IPS-NIHi7 (cell line): ENCODE measurements around the gene SPEG.

Source experiments
- DNase-seq: peaks from one replicate; pipeline ENCODE4 v3.0.0; 2012; ENCODE audit warnings: mixed read lengths; ENCODE audit errors: extremely low spot score

Gene SPEG

GRCh38 chr2:219478916-219479315 lies 44.3 kb downstream of the SPEG start:
- DNase-seq: no peak

- DNase-seq: no peak
These were observed 45.4 kb downstream of the SPEG start for GRCh38 chr2:219480004-219480403.

DNA sequence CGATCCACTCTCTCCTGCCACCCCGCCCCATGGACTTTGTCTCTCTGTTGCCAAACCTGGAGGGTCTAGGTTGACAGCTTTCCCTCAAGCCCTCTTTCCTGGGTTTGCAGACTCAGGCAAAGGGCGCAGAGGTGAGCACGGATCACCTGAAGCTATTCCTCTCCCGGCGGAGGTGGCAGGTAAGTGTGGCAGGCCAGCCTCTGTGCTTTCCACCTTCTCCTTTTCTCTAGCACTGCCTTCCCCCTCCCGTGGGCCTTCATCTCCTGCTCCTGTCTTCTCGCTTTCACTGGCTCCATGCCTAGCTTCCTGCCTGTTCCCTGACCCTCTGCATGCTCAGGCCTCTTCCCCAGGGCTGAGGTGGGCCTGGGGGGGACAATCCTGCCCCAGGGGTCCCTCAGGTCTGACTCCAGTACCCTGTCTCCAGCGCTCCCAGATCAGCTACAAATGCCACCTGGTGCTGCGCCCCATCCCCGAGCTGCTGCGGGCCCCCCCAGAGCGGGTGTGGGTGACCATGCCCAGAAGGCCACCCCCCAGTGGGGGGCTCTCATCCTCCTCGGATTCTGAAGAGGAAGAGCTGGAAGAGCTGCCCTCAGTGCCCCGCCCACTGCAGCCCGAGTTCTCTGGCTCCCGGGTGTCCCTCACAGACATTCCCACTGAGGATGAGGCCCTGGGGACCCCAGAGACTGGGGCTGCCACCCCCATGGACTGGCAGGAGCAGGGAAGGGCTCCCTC lies 48.2 kb downstream of the SPEG start:
- DNase-seq: no peak

DNA sequence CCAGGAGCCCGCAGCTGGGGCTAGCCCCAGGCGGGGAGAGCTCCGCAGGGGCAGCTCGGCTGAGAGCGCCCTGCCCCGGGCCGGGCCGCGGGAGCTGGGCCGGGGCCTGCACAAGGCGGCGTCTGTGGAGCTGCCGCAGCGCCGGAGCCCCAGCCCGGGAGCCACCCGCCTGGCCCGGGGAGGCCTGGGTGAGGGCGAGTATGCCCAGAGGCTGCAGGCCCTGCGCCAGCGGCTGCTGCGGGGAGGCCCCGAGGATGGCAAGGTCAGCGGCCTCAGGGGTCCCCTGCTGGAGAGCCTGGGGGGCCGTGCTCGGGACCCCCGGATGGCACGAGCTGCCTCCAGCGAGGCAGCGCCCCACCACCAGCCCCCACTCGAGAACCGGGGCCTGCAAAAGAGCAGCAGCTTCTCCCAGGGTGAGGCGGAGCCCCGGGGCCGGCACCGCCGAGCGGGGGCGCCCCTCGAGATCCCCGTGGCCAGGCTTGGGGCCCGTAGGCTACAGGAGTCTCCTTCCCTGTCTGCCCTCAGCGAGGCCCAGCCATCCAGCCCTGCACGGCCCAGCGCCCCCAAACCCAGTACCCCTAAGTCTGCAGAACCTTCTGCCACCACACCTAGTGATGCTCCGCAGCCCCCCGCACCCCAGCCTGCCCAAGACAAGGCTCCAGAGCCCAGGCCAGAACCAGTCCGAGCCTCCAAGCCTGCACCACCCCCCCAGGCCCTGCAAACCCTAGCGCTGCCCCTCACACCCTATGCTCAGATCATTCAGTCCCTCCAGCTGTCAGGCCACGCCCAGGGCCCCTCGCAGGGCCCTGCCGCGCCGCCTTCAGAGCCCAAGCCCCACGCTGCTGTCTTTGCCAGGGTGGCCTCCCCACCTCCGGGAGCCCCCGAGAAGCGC lies 49.1 kb downstream of the SPEG start:
- no peak for DNase-seq

GRCh38 chr2:219484343-219485200 lies 49.9 kb downstream of the SPEG start:
- DNase-seq: peak; percentile 16

DNA sequence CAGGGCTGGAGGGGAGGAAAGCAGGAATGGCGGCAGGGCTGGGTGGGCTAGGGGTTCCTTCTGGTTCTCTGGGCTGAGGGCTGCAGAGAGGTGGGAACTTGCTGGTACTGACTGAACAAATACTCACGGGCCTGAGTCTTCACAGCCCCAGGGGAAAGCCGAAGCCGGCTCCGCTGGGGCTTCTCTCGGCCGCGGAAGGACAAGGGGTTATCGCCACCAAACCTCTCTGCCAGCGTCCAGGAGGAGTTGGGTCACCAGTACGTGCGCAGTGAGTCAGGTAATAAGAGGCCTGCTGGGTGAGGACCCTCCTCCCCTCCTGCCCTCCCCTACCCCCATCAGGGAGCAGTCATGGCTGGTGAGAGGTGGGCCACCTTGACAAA lies 50.5 kb downstream of the SPEG start:
- DNase-seq: no peak

- DNase-seq: peak; percentile 77
These were observed 51.8 kb downstream of the SPEG start for GRCh38 chr2:219486380-219486959.

GRCh38 chr2:219488149-219488843 lies 53.7 kb downstream of the SPEG start:
- DNase-seq: no peak

GRCh38 chr2:219488844-219489194 lies 54.2 kb downstream of the SPEG start:
- no peak for DNase-seq

DNA sequence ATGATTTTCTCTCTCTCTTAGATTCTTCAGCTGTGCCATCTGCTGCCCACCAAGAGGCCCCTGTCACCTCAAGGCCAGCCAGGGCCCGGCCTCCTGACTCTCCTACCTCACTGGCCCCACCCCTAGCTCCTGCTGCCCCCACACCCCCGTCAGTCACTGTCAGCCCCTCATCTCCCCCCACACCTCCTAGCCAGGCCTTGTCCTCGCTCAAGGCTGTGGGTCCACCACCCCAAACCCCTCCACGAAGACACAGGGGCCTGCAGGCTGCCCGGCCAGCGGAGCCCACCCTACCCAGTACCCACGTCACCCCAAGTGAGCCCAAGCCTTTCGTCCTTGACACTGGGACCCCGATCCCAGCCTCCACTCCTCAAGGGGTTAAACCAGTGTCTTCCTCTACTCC lies 54.7 kb downstream of the SPEG start:
- DNase-seq: no peak

- no peak for DNase-seq
These were observed 55.5 kb downstream of the SPEG start for GRCh38 chr2:219490186-219490585.

- no peak for DNase-seq
These were observed 56.0 kb downstream of the SPEG start for GRCh38 chr2:219490600-219491130.

GRCh38 chr2:219491278-219491963 lies 56.8 kb downstream of the SPEG start:
- no peak for DNase-seq

DNA sequence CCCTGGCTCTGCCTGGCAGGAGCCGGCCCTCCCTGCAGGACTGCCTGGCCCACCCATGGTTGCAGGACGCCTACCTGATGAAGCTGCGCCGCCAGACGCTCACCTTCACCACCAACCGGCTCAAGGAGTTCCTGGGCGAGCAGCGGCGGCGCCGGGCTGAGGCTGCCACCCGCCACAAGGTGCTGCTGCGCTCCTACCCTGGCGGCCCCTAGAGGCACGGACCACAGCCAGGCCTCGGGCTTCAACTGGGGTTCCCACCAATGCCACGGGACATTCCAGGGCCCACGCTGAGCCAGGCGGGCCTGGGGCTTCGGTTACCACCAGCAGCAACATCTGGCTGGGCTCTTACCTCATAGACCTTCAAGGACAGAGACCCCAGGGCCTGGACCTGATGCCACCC lies 57.9 kb downstream of the SPEG start:
- DNase-seq: peak; percentile 67

- DNase-seq: no peak
These were observed 58.4 kb downstream of the SPEG start for GRCh38 chr2:219493086-219493485.

DNA sequence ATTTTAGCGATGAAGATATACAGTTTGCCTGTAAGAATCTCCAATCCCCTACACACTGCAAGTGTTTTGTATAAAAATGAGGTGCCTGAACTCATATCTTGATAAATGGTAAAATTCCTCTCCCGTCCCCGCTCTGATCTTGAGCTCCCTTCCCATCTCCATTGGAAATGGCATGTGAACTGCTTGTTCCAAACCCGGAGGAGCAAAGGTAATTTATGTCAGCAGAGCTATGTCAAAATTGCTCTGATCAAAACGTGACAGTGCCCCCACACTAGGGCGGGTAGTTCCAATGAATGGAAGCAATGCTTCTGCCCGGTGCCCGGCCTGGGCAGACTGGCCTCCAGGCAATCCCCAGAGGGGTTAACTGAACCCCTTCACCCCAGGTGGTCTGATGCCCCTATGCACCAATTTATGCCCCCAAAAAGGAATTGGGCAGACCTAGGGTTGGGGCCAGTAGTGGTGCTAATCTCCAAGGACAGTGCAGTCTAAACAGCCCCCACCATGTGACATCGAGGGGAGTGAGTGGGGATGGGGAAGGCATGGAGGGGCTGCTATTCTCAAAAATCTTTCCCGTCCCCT lies 60.4 kb downstream of the SPEG start:
- DNase-seq: no peak

DNA sequence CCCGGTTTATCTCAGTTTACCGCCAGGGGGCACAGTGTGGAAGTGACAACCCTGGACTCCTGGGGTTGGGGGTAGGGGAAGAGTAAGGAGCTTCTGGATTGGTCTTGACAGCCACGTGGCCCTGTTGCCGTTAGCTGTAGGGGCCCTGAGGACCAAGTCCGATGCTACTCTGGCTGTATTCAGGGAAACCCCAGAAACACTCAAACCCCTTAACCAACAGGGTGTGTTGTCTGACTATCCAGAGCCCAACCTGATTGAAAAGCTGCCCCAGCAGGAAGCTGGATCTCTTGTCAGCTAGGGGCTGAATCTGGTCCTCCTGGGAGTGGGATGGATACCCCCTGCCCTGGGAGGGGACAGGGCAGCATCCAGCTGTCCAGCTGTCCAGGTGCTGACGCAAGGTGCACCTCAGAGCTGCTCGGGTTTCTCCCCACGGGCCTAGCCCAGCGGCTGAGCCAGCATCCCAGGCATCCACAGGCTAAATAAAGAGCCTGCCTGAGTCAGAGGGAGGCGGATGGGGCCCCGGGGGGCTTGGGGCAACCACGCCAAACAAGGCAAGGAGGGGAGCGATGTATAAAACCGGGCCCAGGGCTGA lies 61.0 kb downstream of the SPEG start:
- DNase-seq: peak; percentile 86

- DNase-seq: no peak
These were observed 61.7 kb downstream of the SPEG start for GRCh38 chr2:219496247-219496824.

DNA sequence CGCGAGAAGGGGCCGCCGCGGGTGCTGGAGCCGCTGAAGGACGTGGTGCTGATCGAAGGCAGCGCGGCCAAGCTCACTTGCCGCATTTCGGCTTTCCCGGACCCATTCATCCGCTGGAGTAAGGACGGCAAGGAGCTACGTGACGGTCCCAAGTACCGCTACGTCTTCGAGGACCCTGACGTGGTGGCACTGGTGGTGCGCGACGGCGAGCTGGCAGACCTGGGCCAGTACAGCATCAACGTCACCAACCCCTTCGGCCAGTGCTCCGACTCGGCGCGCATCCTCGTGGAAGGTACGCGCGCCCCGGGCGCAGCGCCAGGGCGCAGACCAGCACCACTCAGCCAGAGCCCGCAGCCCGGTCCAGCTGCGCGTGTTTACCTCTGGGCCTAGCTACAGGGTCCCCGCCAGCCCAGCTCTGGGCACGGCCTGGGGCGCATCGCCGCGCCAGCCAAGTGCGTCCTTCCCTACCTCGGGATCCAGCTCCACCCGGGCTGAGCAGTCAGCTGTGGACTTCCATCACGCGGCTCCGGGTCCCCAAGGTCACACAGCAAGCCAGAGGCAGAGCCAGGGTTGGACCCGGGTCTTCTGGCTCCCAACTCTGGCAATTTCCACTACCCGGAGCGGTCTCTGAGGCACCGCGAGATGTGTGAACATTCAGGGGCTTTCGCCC lies 62.3 kb downstream of the SPEG start:
- no peak for DNase-seq
